ENCODE data around the gene AK8.

GRCh38 chr9:132818588-132818987 is 59.5 kb downstream of the AK8 start:
- TF ChIP-seq CTCF (IDR thresholded peaks at IDR 0.05 in 2 of 3, conservative IDR thresholded peaks at IDR 0.05 in 1 of 3; ENCODE audit: borderline replicate concordance in 1 of 3, insufficient read depth in 1 of 3, low read depth in 2 of 3, low read length in 2 of 3) (no peak), POLR2A (IDR thresholded peaks at IDR 0.05; ENCODE audit: borderline replicate concordance, extremely low read depth, insufficient read depth, insufficient read length) (no peak)
- TF ChIP-seq, protein P1, sequence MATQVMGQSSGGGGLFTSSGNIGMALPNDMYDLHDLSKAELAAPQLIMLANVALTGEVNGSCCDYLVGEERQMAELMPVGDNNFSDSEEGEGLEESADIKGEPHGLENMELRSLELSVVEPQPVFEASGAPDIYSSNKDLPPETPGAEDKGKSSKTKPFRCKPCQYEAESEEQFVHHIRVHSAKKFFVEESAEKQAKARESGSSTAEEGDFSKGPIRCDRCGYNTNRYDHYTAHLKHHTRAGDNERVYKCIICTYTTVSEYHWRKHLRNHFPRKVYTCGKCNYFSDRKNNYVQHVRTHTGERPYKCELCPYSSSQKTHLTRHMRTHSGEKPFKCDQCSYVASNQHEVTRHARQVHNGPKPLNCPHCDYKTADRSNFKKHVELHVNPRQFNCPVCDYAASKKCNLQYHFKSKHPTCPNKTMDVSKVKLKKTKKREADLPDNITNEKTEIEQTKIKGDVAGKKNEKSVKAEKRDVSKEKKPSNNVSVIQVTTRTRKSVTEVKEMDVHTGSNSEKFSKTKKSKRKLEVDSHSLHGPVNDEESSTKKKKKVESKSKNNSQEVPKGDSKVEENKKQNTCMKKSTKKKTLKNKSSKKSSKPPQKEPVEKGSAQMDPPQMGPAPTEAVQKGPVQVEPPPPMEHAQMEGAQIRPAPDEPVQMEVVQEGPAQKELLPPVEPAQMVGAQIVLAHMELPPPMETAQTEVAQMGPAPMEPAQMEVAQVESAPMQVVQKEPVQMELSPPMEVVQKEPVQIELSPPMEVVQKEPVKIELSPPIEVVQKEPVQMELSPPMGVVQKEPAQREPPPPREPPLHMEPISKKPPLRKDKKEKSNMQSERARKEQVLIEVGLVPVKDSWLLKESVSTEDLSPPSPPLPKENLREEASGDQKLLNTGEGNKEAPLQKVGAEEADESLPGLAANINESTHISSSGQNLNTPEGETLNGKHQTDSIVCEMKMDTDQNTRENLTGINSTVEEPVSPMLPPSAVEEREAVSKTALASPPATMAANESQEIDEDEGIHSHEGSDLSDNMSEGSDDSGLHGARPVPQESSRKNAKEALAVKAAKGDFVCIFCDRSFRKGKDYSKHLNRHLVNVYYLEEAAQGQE (IDR thresholded peaks at IDR 0.05; ENCODE audit: low read depth), result no peak
